NK-92 (cell line): Measurements from ENCODE around the gene ZMIZ1.

Source experiments
- DNase-seq: peaks from one replicate; lab custom pipeline; 2025; ENCODE audit not compliant: unreplicated experiment; lab: John Stamatoyannopoulos, UW

ZMIZ1 gene

GRCh38 chr10:79242620-79243152 lies 173.9 kb downstream of the ZMIZ1 start:
- DNase-seq, result no peak

- no peak for DNase-seq
Measured at GRCh38 chr10:79243181-79244067, 174.7 kb downstream of the ZMIZ1 start.

DNA sequence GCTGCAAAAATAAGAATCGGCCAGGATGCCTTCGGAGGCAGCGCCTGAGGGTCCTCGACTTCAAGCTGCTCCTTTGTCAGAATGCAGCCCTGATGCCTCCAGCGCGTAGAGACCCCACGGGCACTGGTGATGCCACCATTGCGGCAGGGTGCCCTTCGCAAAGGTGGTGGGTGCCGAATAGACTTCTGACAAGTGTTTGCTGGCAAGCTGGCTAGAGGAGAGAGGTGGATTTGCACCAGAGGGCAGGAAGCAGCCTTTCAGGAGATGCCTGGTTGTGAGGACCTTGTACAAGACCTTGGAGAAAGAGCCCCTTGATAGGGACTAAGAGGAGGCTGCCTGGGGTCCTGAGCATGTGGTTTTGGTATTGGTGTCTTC lies 175.3 kb downstream of the ZMIZ1 start:
- no peak for DNase-seq

DNA sequence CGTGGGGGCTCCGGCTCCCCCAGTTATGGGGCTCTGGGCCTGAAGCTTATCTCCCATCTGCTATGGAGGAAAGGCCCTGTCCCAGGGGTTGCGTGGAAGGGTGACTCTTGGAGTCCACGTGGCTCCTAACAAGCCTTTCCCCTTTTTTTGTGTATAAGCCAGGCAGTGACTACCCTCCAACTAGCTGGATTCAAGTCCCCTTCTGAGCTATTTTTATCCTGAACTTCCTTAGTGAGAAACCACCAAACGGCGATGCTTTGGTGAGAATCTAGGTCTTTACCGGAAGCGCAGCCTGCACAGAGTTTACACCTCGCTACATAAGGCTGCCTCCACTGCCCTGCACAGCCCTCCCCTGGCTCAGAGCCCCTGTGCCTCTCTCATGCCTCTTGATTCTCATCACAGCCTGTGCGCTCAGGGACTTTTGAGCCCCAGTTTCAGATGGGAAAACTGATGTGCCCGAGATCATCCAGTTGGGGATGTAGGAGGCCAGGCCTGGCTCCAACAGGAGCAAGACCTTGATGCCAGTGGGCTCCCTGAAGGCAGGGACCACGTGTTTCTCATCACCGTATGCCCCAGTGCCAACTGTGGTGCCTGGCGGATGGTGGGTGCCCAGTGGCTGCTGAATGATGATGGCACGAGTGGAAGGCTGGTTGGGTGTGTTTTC lies 176.2 kb downstream of the ZMIZ1 start:
- DNase-seq, result no peak

DNA sequence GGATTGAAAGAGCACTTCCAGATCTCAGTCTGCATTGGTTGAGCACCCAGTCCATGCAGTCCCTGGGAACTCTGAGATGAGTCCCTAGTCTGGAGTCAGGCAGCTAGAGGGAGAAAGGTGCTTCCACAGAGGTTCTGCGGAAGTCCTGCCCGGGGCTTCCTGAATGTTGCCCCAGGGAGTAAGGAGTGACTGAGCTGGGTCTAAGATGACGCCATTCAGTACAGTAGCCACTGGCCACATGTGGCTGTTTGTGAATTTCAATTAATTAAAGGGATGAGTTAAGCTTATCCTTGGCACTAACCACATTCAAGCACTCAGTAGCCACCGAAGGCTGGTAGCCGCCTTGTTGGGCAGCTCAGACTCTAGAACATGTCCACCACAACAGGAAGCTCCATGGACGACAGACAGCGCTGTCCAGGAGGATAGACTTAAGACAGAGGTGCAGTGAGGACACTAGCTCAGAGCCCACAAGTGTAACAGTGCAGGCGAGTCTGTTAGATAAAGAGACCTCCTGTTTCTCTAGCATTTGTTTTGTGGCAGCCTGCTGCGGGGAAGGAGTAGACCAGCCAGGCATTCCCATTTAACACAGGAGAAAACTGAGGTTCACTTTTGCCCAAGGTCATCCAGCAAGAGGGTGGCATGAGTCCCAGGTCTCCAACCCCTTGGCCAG lies 176.9 kb downstream of the ZMIZ1 start:
- no peak for DNase-seq

DNA sequence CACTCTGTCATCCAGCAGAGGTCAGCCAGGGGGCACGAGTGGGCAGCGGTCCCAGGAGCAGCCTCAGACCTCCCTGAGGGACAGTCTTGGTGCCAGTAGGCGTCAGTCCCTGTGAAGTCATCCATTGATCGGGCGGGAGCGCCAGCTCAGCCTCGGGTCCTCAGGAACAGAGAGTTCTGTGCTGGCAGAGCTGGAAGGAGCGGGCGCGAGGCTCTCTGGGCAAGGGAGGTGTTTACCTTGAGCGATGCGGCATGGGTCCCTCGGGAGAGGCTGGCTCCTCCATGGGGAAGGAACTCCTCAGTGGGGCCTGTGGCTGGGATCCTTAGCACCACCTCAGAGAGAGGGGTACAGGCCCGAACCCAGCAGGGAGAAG lies 177.4 kb downstream of the ZMIZ1 start:
- DNase-seq, result no peak

- no peak for DNase-seq
Measured at GRCh38 chr10:79246606-79247275, 178.0 kb downstream of the ZMIZ1 start.

- DNase-seq, result no peak
Measured at GRCh38 chr10:79247373-79248137, 178.8 kb downstream of the ZMIZ1 start.

DNA sequence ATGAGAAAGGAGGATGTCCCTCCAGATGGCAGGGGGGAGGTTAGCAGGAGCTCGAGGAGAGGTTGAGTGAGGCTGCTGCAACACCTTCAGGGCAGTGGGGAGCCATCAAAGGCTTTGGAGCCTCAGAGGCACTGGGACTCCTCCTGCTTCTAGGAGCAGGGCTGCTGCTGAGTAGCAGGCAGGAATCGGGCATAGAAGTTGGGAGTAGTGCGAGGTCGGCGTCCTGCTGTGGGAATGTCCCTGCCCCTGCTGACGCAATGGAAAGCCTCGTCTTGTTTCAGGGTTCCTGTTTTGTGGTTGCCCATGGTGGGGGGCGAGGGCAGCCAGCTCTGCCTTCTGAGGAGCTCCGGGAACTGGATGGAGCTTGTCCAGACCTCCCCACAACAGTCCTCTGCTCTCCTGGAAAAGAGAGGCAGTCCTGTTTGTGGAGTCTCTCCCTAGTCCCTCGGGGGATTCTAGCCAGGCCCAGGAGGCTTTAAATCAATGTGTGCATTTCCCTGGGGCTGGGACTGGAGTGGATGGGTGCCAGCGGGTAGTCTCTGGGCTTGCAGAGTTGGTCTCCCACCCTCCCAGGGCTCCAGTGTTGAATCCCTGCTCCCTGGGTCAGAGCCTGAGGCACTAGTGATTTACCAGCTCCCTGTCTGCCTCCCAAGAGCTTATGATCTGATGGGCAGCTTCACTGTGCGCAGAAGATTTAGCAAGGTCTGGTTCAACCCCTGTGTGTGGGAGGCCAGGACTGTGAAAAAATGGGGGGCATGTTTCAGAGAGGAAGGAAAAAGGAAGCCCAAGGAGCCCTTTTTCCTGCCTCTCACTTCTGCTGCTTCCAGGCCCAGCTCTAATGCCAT lies 179.8 kb downstream of the ZMIZ1 start:
- DNase-seq, result no peak

GRCh38 chr10:79249186-79250121 lies 180.7 kb downstream of the ZMIZ1 start:
- no peak for DNase-seq

DNA sequence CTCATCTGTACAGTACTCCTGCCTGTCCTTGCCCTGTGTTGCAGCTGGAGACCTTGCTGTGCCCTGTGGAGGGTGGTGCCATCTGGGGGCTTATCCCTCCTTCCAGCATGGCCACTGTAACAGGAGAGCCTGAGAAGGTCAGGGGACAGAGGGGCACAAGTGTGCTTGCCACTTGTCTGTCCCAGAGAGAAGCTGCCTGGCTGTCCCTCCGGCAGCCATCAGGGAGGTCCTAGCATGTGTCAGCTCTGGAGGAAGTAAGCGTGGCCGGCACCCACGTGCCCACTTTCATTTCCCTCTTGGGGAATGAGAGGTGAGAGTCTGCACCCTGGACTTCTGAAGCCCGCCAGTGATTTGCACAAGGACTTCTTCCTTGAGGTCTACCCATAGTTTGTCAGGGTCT lies 181.5 kb downstream of the ZMIZ1 start:
- DNase-seq, result no peak

GRCh38 chr10:79252450-79252849 lies 183.7 kb downstream of the ZMIZ1 start:
- DNase-seq, result no peak

GRCh38 chr10:79252971-79253370 lies 184.2 kb downstream of the ZMIZ1 start:
- no peak for DNase-seq

DNA sequence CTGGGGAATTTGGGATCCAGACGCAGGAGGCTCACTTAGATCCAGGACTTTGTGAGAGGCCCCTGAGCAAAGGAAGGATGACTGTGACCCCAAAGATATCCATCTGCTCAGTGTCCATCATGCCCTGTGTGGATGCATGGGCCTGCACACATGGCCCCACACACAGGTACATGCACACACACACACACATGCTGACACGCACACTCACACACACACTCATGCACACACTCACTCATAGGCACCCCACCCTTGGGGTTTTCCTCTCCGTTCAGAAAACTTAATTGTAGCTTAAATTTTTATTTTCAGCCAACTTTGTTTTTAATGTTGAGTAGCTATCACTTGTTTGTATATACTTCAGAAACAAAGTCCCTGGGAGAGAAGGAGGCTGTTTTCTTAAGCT lies 184.9 kb downstream of the ZMIZ1 start:
- DNase-seq, result no peak

GRCh38 chr10:79254333-79255006 lies 185.7 kb downstream of the ZMIZ1 start:
- no peak for DNase-seq

DNA sequence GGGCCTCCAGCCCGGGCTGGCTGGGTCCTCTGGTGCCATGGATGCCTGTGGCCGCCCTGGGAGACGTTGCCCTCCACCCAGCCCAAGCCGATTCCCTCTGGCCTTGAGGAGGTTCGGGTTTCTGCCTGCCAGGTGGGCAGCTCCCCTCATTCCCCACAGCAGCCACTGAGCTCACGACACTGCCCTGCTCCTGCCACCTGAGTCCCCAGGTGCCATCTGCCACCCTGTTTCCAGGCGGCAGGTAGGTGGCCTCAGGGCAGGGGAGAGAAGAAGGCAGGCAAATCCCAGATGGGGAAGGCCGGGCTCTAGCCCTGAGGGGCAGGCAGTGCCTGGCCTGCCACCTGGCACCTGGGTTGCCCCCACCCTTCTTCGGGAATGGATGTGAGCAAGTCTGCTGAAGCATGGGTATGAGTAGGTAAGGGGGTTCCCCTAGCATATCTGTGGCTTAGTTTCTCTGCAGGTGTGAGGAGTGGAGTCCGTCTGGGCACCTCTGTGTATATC lies 186.3 kb downstream of the ZMIZ1 start:
- no peak for DNase-seq

- no peak for DNase-seq
Measured at GRCh38 chr10:79256264-79256806, 187.6 kb downstream of the ZMIZ1 start.
